DND-41 (cell line): ENCODE results near the gene NANOS3.
A peak's percentile ranks its signal among the peaks of the same experiment; 100 is the strongest.

ENCODE experiments used
- ATAC-seq: fragments of 200-7000 bp; cut with Tn5 transposase; 3 replicates; pipeline ENCODE4 v1.9.1; 2021; ENCODE audit warnings: low read depth; ENCODE audit not compliant: insufficient read depth
- DNase-seq: peaks from one replicate; pipeline ENCODE4 v3.0.0-alpha.2; 2020
- H2AFZ ChIP-seq: 2 replicates; pipeline ENCODE4 v1.6.0; 2012; ENCODE audit warnings: low read depth, low read length
- H3K27ac ChIP-seq: 2 replicates; pipeline ENCODE4 v1.5.1; 2012; ENCODE audit warnings: low read length, inconsistent platforms
- H3K27me3 ChIP-seq: fragments of 200-600 bp; sonication (generic); 2 replicates; pipeline ENCODE4 v1.6.0; 2012; ENCODE audit warnings: low read length, mild to moderate bottlenecking, inconsistent platforms; ENCODE audit not compliant: insufficient read depth, poor library complexity
- H3K36me3 ChIP-seq: 2 replicates; pipeline ENCODE4 v1.5.1; 2012; ENCODE audit warnings: low read length, inconsistent platforms; ENCODE audit not compliant: insufficient read depth
- H3K4me1 ChIP-seq: 2 replicates; pipeline ENCODE4 v1.5.1; 2012; ENCODE audit warnings: mild to moderate bottlenecking, low read length; ENCODE audit not compliant: insufficient read depth
- H3K4me2 ChIP-seq: 2 replicates; pipeline ENCODE4 v1.6.0; 2012; ENCODE audit warnings: mild to moderate bottlenecking, moderate library complexity, low read length, inconsistent platforms; ENCODE audit not compliant: insufficient read depth
- H3K4me3 ChIP-seq, 2 experiments: fragments of 200-600 bp in 1 of 2; shearing (Covaris generic) in 1 of 2; 2 replicates each; pipeline ENCODE4 v1.5.1; 2012 to 2016; ENCODE audit warnings: inconsistent platforms in 2 of 2, low read length in 2 of 2, mild to moderate bottlenecking in 2 of 2, low read depth in 1 of 2, moderate library complexity in 1 of 2
- H3K79me2 ChIP-seq: 2 replicates; pipeline ENCODE4 v1.6.0; 2012; ENCODE audit warnings: low read length, inconsistent platforms; ENCODE audit not compliant: insufficient read depth
- H3K9ac ChIP-seq: 2 replicates; pipeline ENCODE4 v1.6.0; 2012; ENCODE audit warnings: low read depth, mild to moderate bottlenecking, inconsistent platforms, low read length, moderate library complexity
- H3K9me3 ChIP-seq: 2 replicates; pipeline ENCODE4 v1.5.1; 2012; ENCODE audit warnings: low read length, moderate library complexity, mild to moderate bottlenecking, inconsistent platforms; ENCODE audit not compliant: insufficient read depth, severe bottlenecking
- H4K20me1 ChIP-seq: 2 replicates; pipeline ENCODE4 v1.6.0; 2012; ENCODE audit warnings: low read length; ENCODE audit not compliant: insufficient read depth
- CTCF ChIP-seq: IDR thresholded peaks from 2 replicates; pipeline ENCODE4 v1.5.1; 2012; ENCODE audit warnings: borderline replicate concordance, low read length, moderate library complexity, mild to moderate bottlenecking; ENCODE audit not compliant: poor library complexity, severe bottlenecking; ENCODE audit errors: extremely low read depth
- EZH2 ChIP-seq: IDR thresholded peaks from 3 replicates; pipeline ENCODE4 v1.6.1; 2012; ENCODE audit warnings: borderline replicate concordance, low read depth, mild to moderate bottlenecking, moderate library complexity, low read length, inconsistent platforms; ENCODE audit not compliant: severe bottlenecking

The NANOS3 gene

GRCh38 chr19:13856497-13856896, 20.4 kb upstream of the NANOS3 start:
- DNase-seq = no peak
- H3K4me3 ChIP-seq = no peak overlapping the region
- no peak overlapping the region for H3K9ac ChIP-seq
- TF ChIP-seq CTCF (no peak), EZH2 (no peak)
- no peaks in the 10 kb centered on the region for H3K9me3 ChIP-seq
- H3K36me3 ChIP-seq = no peaks in the 10 kb centered on the region
- H4K20me1 ChIP-seq = no peaks in the 10 kb centered on the region
- H3K27me3 ChIP-seq = no peaks in the 10 kb centered on the region
- no peak for ATAC-seq
- no peak overlapping the region for H3K4me2 ChIP-seq
- H3K79me2 ChIP-seq = no peaks in the 10 kb centered on the region
- H3K27ac ChIP-seq = no peak overlapping the region
- peaks cover 3% of the 10 kb centered on the region for H3K4me1 ChIP-seq
- no peak overlapping the region for H2AFZ ChIP-seq

- H3K27ac ChIP-seq = no peak overlapping the region
- H3K4me2 ChIP-seq = no peak overlapping the region
- no peak for ATAC-seq
Measured at GRCh38 chr19:13859361-13859880, 17.5 kb upstream of the NANOS3 start.

GRCh38 chr19:13860679-13861391, 16.1 kb upstream of the NANOS3 start:
- no peak for TF ChIP-seq CTCF
- no peak for TF ChIP-seq EZH2
- Histone ChIP-seq H3K4me1 (peaks cover 18% of the 10 kb centered on the region), H3K27me3 (peaks cover 5% of the 10 kb centered on the region), H4K20me1 (no peaks in the 10 kb centered on the region), H3K9ac (no peak overlapping the region), H3K9me3 (no peaks in the 10 kb centered on the region), H3K4me3 (no peak overlapping the region), H3K36me3 (no peaks in the 10 kb centered on the region), H3K27ac (no peak overlapping the region), H2AFZ (no peak overlapping the region), H3K4me2 (no peak overlapping the region), H3K79me2 (no peaks in the 10 kb centered on the region)
- DNase-seq (no peak), ATAC-seq (no peak)

More at GRCh38 chr19:13859361-13859880, 17.5 kb upstream of the NANOS3 start:
- Histone ChIP-seq H3K4me1 (peaks cover 12% of the 10 kb centered on the region), H4K20me1 (no peaks in the 10 kb centered on the region), H3K27me3 (no peaks in the 10 kb centered on the region), H3K79me2 (no peaks in the 10 kb centered on the region), H2AFZ (no peak overlapping the region), H3K4me3 (no peak overlapping the region), H3K9me3 (no peaks in the 10 kb centered on the region), H3K36me3 (no peaks in the 10 kb centered on the region), H3K9ac (no peak overlapping the region)
- TF ChIP-seq EZH2 (no peak), CTCF (peak; percentile 35)
- DNase-seq = no peak
